NCI-H146 treated with DMSO at 0.1 percent for 48 hours (cell line): ENCODE measurements around the gene GGACT.

Experiments
- DNase-seq: peaks from one replicate; lab custom pipeline; 2025; ENCODE audit not compliant: unreplicated experiment; lab: John Stamatoyannopoulos, UW

Gene GGACT

DNA sequence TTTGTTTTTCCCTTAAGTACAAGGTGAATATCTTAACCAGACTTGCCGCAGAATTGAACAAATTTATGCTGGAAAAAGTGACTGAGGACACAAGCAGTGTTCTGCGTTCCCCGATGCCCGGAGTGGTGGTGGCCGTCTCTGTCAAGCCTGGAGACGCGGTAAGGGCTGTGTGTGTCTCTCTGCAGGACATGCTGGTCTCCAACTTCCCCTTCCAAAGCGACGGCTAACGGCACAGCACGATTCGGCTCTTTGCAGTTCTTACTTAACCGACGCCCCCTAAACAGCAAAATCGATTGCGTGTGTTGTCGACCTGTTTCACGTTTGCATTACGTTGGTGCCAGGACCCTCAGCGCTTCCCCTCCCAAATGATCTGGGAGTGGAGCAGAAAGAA is 73.2 kb downstream of the GGACT start:
- no peak for DNase-seq

DNA sequence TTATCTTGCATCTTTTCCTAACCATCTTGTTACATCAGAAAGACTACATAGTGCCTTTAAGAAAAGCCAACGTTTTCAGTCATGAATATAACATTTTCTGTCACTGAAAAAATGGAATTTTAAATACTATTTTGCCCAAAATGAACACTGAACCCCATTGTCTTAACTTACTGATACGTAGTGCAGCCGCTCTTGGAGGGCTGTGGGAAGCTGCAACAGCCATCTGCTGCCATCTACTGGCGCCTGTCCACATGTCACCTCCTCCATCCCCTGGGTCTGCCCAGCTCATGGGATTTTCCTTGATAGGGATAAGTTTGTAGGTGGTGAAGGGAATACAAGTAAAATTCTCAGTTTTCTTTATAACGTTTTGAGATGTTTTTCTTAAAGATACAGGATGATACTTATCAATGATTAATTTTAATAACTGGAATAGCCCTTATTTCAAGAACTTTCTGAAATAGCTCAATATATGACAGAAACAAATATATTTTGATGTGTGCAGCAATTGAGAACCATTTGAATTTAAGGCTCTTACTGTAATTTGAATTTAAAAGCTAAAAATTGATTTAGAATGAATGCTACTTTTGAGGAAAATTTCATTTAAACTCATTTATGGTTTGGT is 73.7 kb downstream of the GGACT start:
- peak; percentile 85 for DNase-seq

DNA sequence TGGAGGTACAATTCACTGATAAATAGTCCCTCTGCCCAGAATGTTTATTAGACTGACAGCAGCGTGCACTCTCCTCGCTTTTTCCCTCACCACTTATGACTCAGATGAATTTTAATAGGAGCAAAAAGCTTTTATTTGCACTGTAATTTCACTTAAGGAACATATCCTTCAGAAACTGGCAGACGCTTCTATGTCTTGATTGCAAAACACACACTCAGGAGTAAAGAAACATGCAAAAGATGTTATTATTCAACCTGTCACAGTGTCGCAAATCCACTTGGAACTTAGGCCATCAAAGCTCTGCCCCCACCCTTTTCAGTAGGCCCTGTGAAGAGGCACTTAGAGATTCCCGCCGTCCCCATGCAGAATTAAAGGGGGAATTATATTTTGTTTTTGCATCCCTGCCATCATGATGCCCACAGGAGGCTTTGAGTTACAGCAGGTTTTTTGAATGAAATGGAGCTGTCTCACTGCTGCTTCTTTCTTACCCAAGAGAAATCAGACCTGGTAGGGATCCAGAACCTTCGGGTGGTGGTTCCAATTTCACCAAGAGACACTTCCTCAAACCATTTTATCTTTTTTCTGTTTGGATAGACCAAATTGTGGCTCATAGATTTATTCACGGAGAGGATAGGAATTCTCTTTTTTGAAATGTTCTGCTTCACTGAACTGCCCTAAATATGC is 74.5 kb downstream of the GGACT start:
- no peak for DNase-seq

DNA sequence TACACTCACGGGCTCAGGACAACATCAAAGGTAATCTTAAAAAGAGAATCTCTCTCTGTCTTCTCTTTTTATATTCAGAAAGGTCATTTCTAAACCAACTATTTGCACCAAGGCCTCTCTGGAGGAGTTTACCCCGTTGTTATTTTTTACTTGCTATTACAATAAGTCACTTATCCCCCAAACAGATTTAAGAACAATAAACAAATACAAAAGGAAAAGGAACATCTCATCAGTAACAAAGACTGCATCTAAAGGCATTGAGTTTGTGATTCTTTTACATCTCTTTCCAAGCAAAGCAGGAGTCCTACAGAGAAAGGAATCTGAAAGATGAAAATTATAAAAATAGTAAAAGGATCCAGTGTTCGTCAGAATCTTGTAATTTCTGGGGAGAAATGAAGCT is 75.4 kb downstream of the GGACT start:
- no peak for DNase-seq

DNA sequence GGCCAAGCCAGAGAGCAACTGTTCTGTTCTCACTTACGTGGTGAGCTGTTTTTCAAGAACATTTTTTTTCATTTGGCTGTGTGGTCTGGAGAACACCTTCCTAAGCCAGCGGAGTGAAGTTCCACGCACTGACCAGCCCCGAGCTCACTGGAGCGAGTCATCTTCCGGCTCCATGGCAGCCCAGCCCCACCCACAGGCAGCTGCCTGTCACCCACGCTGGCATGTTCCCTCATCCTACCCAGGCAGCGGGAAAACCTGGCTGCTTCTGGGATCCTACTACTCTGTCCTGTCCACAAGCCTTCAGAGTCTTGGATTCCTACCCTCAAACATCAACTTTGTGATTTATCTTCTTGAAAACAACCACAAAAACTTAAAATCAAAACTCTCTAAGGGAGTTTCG is 76.2 kb downstream of the GGACT start:
- DNase-seq, result no peak

DNA sequence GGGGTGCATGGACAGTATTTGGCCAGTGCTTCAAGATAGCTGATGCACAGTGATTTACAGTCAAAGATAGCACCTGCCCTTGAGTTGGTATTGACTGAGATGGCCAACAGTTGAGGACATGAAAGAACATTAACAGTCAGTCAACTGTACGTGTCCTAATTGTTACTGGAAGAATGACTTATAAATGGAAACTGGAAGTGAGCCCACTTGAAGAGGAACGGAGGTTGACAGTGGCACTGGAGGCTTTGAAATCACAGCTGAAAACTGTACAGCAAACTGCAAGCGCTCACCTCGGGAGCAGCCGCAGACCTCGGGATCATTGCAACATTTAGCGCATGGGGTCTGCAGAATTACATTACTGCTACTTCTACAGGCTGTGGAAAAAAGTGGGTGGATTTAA is 77.1 kb downstream of the GGACT start:
- DNase-seq, result no peak

DNA sequence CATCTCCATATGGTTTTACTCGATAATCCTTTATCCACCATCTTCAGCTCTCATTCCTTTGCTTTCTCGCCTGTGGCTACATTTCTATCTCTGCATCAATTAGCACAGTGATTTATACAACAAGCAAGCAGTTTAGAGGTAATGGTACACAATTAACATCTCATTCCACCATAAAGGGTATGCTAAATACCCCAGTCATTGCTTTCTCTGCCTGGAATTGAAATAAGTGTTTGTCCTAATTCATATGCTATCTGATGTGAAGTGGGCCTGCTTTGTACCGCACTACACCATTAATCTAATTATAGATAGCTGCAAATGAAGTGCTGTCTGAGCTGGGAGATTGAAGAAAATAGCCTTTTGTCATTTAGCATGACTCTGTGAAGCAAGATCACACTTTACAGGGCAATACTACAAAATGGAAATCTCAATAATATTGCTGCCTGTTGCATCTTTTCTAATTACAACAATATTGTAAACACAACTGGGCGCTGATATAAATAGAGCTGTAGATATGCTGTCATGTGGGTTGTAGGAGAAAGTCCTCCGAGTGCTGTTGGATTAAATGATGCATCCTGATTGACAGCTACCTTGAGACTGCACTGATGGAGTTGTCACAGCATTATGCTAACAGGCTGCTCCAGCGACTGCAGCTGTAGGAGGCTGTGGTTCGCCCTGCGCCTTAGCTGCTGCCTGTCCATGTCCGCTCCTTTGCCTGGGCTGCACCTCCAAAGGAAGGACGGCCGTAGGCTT is 78.2 kb downstream of the GGACT start:
- peak; percentile 65 for DNase-seq

DNA sequence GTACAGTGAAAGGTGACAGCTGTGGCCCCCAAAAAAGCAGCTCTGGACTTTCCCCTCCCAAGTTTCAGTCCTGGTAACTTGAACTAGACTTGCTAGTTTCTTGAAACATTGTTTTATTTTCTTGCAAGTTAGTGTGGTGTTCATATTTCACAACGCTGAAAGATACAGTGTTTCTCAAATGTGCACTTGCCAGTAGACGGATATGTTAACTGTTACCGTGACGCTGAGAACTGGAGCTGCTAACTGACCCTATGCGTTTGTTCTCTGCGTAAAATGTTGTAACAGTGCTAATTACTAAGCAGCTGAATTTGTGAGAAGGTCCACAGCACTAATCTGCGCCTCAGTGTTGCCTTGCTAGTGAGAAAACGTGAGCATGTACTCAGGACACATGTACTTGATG is 79.6 kb downstream of the GGACT start:
- DNase-seq, result peak; percentile 79

DNA sequence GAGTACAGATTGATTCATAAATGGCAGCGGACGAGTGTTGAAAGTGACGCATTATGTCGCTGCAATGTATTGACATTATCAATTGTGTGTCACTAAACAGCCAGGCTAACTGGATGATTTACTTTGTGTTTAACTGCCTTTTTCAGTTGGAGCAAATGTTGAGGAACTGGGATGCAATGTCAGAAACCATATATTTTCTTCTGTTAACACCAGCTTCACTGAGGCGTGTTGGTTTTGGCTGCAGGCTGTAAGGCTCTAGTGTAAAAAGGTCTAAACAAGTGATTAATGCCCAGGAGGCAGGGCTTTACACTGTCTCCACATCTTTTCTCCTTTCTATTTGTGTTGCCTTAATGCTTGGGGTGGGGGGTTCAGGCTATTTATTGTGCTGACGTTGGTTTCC is 80.1 kb downstream of the GGACT start:
- DNase-seq, result peak; percentile 91

DNA sequence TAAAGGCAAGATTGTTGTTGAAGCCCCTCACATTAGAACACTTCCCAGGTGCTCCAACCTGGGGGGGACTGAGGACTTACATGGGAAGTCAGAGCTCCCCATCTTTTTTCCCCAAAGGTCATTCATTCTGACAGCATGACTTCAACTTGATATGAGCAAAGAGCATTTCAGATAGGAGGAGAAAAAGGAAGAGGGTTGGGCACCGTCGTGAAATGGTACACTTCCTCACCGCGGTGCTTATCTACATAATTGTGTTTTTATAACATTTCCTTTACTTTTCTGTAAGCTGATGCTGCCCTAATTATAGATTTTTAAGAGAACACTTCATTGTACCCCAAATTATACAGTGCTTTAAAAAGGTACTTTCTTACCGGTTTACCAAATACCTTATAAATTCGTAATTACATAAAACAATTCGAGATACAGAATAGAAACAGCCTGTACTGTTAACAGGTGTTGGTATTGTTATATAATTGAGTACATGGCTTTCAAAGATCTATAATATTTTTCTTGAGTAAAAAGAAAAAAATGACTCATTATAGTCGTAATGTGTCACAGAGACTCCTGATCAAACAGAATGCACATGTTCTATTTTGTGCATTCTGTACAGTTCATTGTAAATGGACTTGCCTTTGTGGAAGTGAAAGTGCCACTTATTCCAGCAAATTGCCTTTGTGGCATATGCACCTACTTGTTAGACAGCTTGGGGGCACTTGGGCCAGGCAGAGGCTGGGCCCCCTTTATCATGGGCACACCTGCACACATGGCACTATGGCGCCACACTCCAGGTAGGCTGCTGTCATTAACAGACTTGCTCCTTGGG is 81.8 kb downstream of the GGACT start:
- DNase-seq, result peak; percentile 98

DNA sequence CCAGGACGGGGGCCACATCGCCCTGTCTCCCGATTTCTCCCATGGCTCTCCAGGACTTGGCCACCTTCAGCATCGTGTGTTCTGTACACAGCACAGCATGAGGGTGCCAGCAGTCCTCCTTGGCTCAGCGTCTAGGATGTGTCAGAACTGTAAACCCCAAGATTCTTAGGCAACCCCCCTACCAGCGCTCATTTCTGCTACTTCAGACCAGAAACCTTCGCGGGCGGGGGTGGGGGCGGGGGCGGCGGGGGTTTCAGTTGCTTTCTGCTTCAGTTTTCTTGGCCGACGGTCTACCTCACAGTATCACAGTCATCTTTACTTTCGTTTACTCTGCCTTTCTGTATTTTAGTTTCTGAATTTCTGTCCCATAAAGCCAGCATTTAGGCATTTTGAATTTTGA is 82.4 kb downstream of the GGACT start:
- DNase-seq, result no peak

DNA sequence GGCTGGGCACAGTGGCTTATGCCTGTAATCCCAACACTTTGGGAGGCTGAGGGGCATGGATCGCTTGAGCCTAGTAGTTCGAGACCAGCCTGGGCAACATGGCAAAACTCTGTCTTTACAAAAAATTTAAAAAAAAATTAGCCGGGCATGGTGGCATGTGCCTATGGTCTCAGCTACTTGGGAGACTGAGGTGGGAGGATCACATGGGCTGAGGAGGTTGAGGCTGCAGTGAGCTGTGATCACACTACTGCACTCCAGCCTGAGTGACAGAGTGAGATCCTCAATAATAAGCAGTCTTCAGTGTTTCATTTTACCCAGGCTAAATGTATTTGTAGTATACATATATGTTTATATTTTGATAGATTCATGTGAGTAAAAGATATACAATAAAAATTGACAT is 85.0 kb downstream of the GGACT start:
- DNase-seq, result no peak

DNA sequence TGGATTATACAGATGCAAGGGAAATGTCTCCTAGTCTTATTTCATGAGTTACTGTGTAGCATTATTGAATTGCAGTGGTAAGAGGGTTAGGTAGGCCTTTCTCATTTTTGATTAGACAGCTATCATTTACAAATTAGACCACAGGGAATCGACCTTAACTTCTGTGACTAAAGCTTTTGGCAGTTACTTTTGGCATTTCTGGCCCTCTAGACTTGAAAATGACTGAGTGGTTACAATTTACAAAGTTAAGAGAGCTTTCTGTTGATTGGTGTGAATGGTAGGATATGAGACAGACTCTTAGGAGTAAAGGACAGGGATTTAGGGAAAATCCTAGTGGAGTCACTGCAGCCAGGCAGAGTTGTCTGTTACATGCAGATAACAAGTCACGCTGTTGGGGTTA is 86.1 kb downstream of the GGACT start:
- no peak for DNase-seq

DNA sequence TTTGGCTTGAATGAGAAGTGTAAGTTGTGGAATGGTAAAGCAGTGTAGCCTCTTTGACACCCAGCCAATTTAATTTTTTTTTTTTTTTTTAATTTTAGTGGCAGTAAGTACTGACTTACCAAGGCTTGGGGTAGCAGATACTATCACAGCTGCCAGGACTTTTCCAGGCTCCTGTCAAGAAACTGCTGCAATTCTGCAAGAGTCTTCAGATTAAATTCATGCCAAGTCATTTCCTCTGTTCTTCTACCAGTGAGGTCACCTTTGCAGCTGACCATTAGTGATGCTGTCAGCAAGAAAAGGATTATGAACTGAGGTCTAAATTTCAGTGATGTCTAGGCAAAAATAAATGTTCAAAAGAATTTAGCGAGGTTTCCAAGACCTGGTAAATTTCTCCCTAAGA is 91.2 kb downstream of the GGACT start:
- no peak for DNase-seq

DNA sequence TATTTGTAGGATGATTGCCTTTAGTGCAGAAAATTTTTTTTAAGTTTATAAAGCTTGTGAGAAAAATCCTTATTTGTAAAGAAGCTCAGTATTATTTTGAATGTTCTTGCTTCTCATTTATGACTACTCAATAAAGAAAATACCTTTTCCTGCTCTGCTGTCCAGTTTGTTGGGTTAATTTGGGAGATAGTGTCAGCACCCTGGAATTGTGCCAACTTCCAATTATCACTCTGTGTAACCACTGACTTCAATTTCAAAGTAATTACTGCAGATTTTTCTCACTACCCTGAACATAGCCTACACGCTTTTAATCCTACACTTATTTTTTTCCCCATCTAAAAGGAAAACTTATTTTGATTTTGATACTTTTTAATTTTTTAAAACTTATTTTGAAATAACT is 93.1 kb downstream of the GGACT start:
- DNase-seq, result peak; percentile 90

DNA sequence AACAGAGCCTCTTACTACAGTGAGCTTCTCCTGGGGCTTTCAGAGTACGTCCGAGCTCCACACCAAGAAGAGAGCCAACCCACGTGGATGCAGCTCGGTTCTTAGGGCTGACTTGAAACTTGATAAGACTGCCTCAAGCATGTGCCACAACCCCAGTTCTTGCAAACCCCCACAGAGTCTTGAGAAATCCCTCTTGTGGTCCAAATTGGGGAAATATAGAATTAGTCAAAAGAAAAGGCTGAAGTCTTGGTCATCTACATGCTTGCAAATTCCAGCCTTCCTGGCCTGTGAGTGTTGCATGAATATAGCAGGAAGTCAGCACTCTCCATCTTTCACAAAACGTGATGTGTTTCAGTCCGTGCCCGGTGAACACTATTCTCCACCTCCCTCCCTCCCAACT is 95.2 kb downstream of the GGACT start:
- no peak for DNase-seq

DNA sequence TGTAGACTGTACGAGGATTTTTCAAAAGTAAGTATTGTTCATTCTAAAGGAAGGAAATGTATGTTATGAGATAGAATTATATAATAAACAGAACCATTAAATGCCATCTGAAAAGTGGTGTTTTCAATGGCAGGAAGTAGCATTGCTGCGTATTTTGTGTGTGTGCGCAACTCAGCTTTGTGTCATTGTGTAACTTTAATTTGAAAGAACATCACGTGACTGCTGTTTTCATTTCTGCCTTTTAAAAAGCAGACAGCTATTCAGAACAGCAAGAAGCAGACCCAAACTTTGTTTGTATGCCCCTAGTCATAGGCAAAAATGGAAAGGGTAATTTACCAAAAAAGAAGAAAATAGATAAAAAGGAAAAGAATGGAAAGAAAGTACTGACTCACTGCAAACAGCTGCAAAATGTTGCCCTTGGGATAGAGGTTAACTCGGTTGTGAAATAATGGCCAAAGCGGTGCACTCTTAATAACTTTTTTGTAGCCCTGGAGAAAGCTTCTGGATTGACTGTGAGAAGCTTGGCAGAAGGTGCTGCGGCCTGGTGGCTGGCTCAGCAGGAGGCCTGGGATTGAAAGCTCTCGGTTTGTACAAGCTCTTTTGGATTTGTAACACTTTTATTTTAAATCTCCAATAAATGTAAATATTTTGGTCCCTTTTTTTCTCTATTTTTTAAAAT is 97.3 kb downstream of the GGACT start:
- DNase-seq, result no peak

DNA sequence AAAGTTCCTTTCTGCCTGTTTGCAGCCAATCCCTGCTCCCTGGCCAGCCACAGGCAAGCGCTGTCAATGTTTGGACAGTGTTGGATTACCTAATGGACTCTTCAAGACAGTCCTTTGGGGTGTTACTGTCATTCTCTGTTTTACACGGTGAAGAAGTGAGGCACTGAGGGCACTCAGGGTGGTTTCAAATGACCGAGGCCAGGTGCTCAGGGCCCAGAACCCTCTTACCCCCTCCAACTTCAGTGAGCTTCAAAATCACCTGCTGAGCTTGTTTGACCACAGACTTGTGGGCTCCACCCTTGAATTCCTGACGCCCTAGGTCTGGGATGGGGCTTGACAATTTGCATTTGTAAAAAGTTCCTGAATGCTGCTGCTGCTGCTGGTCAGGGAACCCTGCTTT is 97.9 kb downstream of the GGACT start:
- peak; percentile 96 for DNase-seq

DNA sequence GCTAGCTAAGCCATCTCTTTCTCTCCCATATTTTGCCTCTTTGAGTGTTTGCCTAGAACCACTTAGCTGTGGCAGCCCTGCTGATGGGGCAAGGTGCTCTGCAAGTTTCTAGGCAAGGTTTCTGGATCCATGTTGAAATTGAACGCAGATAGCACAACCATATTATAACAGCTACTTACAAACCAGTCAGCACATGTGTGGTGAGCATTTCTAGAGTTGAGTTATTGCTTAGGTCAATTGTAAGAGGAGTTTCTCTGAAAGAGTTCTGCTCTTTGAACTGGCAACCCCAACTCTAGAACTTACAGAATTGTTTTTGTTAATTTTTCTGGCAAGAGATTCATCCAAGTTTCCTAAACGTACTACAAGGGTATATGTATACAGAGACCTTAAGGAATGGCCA is 103.3 kb downstream of the GGACT start:
- DNase-seq, result no peak

DNA sequence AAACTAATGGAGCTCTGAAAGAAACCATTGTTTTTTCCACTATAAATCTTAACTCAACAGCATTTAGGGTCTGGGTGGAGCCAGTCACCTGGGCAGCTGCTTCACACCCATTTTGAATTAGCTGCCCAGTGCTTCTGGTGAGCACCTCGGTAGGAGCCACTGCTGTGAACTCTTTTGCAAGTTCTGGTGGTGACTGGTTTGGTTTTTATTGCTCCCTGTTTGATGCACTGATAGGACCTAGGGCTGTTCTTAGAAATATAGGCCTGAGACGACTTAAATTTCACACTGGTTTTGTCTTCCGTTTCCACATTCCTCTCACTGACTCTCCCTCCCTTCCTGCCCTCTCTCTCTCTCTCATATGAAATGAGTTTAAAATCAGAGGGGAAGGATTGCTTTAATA is 103.9 kb downstream of the GGACT start:
- no peak for DNase-seq

DNA sequence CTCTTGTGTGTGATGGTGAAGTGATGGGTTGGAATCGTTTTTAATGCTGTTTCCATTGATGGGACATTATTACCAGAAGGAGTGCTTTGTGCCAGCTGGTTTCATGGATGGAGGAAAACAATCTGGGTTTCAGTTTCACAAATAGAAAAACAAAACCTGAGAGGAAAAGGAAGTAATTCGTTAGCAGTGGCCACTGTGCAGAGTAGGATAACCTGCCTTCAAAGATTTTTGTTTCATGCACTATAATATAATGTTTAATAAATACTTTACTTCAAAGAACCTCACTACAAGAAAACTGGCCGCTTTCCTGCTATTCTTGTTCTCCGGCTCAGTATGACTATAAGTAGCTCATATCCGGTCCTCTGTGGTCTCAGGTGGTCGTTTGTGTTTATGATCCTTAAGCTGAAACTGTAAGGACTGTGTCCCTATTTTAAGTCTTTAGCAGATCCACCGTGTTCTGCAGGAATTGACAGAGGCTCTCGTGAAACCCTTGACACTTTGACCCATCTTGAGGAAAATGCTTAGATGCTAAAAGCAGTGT is 104.7 kb downstream of the GGACT start:
- no peak for DNase-seq
